CD1c-positive myeloid dendritic cell (primary cell): ENCODE data around the gene KRT28.

Source experiments
- DNase-seq: peaks from one replicate; pipeline ENCODE4 v3.0.0-alpha.2; 2016; ENCODE audit errors: extremely low spot score

Gene KRT28

GRCh38 chr17:40799859-40800258 is at the start of gene KRT28:
Gene KRT28 (minus strand): TSS chr17:40799959. CDS start chr17:40799893, 66 bp downstream.
- DNase-seq = no peak

GRCh38 chr17:40848583-40849235 is 49.0 kb upstream of the KRT28 start:
- no peak for DNase-seq

- no peak for DNase-seq
These were observed 46.9 kb upstream of the KRT28 start for GRCh38 chr17:40846515-40847144.

GRCh38 chr17:40844671-40845107 is 44.9 kb upstream of the KRT28 start:
- DNase-seq = no peak

GRCh38 chr17:40843242-40843641 is 43.5 kb upstream of the KRT28 start:
- DNase-seq = no peak

- no peak for DNase-seq
These were observed 41.5 kb upstream of the KRT28 start for GRCh38 chr17:40841246-40841645.

GRCh38 chr17:40839194-40839593 is 39.4 kb upstream of the KRT28 start:
- DNase-seq = no peak

GRCh38 chr17:40836020-40836419 is 36.3 kb upstream of the KRT28 start:
- no peak for DNase-seq

GRCh38 chr17:40833882-40834281 is 34.1 kb upstream of the KRT28 start:
- no peak for DNase-seq

- DNase-seq = no peak
These were observed 33.1 kb upstream of the KRT28 start for GRCh38 chr17:40832840-40833239.

GRCh38 chr17:40830085-40830776 is 30.5 kb upstream of the KRT28 start:
- DNase-seq = no peak

GRCh38 chr17:40828454-40829044 is 28.8 kb upstream of the KRT28 start:
- no peak for DNase-seq

- DNase-seq = no peak
These were observed 28.1 kb upstream of the KRT28 start for GRCh38 chr17:40827746-40828453.

- DNase-seq = no peak
These were observed 25.8 kb upstream of the KRT28 start for GRCh38 chr17:40825599-40825998.

GRCh38 chr17:40824015-40824832 is 24.5 kb upstream of the KRT28 start:
- no peak for DNase-seq

GRCh38 chr17:40822132-40822812 is 22.5 kb upstream of the KRT28 start, which contains the start of gene KRT10:
Gene KRT10 (minus strand): TSS chr17:40822614. CDS start chr17:40822585, 29 bp downstream.
- no peak for DNase-seq

- DNase-seq = no peak
These were observed 21.8 kb upstream of the KRT28 start for GRCh38 chr17:40821536-40821935.

GRCh38 chr17:40820228-40820838 is 20.6 kb upstream of the KRT28 start:
- DNase-seq = peak; percentile 5

GRCh38 chr17:40819528-40820125 is 19.9 kb upstream of the KRT28 start:
- no peak for DNase-seq
